Chondrocyte (in vitro differentiated cells): ENCODE results near the gene ZC3H18. TPM values are rescaled to one million over a fixed set of nuclear protein-coding genes. Genes with fewer than 3 reads are reported as not detected.

Experiments
- DNase-seq: peaks from one replicate; pipeline ENCODE4 v3.0.0; 2021; ENCODE audit warnings: mixed read lengths, low spot score
- H3K27ac Mint-ChIP-seq: one replicate; pipeline ENCODE4 v1.8.0; 2021; ENCODE audit warnings: mild to moderate bottlenecking, moderate library complexity, mixed read lengths; ENCODE audit not compliant: unreplicated experiment
- H3K27me3 Mint-ChIP-seq: 2 replicates; pipeline ENCODE4 v1.8.0; 2021; ENCODE audit warnings: low read depth, mixed read lengths
- H3K36me3 Mint-ChIP-seq: 2 replicates; pipeline ENCODE4 v1.8.0; 2021; ENCODE audit warnings: low read depth, mixed read lengths
- H3K4me1 Mint-ChIP-seq: 2 replicates; pipeline ENCODE4 v1.8.0; 2021; ENCODE audit warnings: low read depth, mild to moderate bottlenecking, mixed read lengths
- H3K4me3 Mint-ChIP-seq: one replicate; pipeline ENCODE4 v1.8.0; 2021; ENCODE audit warnings: mild to moderate bottlenecking, moderate library complexity, mixed read lengths; ENCODE audit not compliant: unreplicated experiment
- H3K9me3 Mint-ChIP-seq: 2 replicates; pipeline ENCODE4 v1.8.0; 2021; ENCODE audit warnings: low read depth, mixed read lengths
- total RNA-seq: library from RNA; stranded (reverse); gene quantifications from 3 replicates; pipeline ENCODE4 v1.2.1, GENCODE V29; 2021
- TF ChIP-seq, protein P1 (sequence below): fragments of 200-600 bp; sonication (generic); IDR thresholded peaks from 2 replicates; pipeline ENCODE4 v1.5.0; 2021; ENCODE audit warnings: antibody characterized with exemption, mild to moderate bottlenecking, moderate library complexity

The ZC3H18 gene
- total RNA-seq, 1 donor from 2014 or later: 36.7 TPM

DNA sequence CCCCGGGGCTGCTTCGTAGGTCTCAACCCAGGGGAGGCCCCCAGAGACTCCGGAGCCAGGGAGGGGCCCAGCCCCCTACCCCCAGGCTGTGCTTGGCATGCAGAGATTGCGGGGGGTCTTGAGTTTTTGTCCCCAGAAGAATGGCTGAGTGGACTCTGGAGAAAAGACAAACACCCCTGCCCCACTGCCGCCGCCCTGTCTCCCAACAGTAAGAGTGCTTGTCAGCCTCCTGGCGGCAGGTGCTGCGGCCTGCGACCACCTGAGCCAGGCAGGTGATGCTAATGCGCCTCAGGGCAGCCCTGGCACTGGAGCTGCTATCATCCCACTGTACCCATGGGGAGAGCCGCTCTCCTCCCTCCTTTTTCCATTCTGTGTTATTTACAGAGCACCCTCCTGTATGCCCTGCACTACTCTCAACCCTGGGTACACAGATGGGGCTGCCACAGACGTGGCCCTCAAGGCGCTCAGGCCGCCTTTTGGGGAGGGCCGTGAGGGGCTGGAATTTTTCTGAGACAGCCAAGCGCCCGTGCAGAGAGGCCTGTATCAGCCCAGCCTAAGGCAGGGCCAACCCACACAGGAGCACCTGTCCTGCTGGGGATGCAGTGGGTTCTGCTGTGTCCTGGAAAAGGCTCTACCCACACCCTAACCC, 65.6 kb downstream of the ZC3H18 start:
- H3K27ac Mint-ChIP-seq: no peak overlapping the region
- peaks cover 6% of the 10 kb centered on the region for H3K36me3 Mint-ChIP-seq
- no peaks in the 10 kb centered on the region for H3K9me3 Mint-ChIP-seq
- TF ChIP-seq, protein P1, sequence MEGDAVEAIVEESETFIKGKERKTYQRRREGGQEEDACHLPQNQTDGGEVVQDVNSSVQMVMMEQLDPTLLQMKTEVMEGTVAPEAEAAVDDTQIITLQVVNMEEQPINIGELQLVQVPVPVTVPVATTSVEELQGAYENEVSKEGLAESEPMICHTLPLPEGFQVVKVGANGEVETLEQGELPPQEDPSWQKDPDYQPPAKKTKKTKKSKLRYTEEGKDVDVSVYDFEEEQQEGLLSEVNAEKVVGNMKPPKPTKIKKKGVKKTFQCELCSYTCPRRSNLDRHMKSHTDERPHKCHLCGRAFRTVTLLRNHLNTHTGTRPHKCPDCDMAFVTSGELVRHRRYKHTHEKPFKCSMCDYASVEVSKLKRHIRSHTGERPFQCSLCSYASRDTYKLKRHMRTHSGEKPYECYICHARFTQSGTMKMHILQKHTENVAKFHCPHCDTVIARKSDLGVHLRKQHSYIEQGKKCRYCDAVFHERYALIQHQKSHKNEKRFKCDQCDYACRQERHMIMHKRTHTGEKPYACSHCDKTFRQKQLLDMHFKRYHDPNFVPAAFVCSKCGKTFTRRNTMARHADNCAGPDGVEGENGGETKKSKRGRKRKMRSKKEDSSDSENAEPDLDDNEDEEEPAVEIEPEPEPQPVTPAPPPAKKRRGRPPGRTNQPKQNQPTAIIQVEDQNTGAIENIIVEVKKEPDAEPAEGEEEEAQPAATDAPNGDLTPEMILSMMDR: no peak
- no peak overlapping the region for H3K4me3 Mint-ChIP-seq
- DNase-seq: no peak
- peaks cover 7% of the 10 kb centered on the region for H3K27me3 Mint-ChIP-seq
- H3K4me1 Mint-ChIP-seq: peaks cover 4% of the 10 kb centered on the region

DNA sequence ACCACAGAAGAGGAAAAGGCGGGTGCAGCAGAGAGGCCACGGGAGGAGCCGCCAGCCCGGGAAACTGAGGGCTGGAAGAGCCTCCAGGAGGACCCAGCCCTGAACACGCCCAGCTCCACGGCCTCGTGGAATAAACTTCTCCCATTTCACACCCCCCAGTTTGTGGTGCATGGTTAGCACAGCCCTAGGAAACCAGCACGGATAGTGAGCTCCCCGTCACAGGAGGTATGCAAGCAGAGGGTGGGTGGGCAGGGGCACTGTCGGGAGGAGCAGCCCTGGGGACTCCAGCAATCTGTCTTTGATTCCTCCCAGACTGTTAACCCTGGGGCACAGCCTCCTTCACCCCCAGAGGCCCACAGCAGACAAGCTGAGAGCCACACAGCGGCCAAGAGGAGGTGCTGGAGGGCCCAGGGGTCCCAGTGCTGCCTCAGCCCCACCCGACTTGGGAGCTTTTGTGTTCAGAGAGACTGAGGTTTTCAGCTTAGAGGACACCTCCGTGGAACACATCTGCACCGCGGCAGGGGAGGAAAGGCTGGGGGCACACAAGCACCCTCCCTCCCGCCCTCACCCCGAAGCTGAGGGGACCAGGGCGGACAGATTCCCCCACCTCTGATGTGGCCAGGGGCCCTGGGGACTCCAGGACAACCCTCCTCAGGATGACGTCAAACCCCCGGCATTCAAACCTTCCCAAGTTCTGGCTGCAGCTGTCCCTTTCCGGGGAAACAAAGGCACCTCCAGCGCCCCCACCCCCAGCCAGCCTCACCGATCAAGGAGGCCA, 66.5 kb downstream of the ZC3H18 start:
- Mint-ChIP-seq H3K9me3 (no peaks in the 10 kb centered on the region), H3K27ac (no peak overlapping the region), H3K36me3 (peaks cover 3% of the 10 kb centered on the region), H3K4me3 (no peak overlapping the region), H3K4me1 (peaks cover 4% of the 10 kb centered on the region), H3K27me3 (peaks cover 7% of the 10 kb centered on the region)
- no peak for DNase-seq
- TF ChIP-seq, protein P1: no peak

DNA sequence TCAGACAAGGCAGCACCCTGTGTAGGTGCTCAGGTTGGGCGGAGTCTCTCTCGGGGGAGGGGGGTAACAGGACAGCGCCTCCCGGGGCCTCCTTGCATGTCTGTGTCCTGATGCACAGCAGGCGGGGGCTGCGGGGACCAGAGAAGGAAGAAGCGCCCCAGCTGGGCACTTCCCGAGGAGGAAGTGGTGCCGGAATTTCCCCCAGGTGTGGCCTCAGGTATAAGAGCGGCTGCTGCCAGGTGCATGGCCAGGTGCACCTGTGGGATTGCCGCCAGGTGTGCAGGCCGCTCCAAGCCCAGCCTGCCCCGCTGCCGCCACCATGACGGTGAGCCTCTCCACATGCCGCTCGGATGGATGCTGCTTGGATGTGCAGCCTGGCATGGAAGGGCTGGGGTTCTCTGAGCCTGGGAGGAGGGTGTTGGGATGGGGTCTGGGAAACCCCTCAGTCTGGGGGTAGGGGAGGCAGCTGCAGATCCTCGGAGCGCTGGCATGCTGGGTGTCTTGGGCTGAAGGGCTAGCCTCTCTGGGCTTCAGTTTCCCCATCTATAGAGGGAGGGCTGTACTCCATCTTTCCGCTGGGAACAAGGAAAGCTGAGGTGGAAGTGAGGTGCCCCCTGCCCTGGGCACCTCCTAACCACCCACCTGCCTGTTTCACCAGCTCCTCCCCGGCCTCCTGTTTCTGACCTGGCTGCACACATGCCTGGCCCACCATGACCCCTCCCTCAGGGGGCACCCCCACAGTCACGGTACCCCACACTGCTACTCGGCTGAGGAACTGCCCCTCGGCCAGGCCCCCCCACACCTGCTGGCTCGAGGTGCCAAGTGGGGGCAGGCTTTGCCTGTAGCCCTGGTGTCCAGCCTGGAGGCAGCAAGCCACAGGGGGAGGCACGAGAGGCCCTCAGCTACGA, 68.4 kb downstream of the ZC3H18 start, which contains the start of gene IL17C:
IL17C (plus strand) TSS at position 250 of the 908 bp plus-strand sequence; CDS start at position 320, 70 bp downstream.
- H3K4me3 Mint-ChIP-seq: no peak within 1 kb of the TSS
- H3K27ac Mint-ChIP-seq: no peak within 1 kb of the TSS

DNA sequence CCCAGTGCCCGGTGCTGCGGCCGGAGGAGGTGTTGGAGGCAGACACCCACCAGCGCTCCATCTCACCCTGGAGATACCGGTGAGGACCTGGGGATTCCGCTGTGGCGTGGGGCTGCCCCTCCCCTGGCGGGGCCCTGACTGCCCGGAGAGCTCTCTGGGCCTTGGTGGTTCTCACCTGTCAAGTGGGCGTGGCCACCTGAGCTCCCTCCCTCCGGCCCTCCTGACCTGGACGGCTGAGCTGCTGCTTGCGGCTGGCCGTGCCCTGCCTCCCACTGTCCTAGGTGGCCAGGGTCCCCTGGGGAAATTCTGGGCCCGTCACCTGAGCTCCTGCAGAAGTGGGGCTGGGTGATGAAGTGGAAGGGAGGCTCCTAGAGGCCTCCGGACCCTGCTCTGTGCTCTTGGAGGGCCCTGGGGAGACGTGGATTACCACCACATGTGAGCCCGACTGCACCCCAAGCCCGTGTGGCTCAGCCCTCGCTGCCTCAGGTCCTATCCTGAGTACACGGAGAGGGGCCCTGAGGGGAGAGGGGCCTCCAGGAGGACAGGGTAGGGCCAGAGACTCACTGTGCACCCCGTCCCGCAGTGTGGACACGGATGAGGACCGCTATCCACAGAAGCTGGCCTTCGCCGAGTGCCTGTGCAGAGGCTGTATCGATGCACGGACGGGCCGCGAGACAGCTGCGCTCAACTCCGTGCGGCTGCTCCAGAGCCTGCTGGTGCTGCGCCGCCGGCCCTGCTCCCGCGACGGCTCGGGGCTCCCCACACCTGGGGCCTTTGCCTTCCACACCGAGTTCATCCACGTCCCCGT, 69.2 kb downstream of the ZC3H18 start:
- DNase-seq: no peak
- TF ChIP-seq, protein P1: no peak
- H3K9me3 Mint-ChIP-seq: no peaks in the 10 kb centered on the region
- no peak overlapping the region for H3K27ac Mint-ChIP-seq
- peaks cover 4% of the 10 kb centered on the region for H3K4me1 Mint-ChIP-seq
- no peaks in the 10 kb centered on the region for H3K36me3 Mint-ChIP-seq
- H3K27me3 Mint-ChIP-seq: peaks cover 7% of the 10 kb centered on the region
- H3K4me3 Mint-ChIP-seq: no peak overlapping the region

More for the DNA sequence above, 68.4 kb downstream of the ZC3H18 start, which contains the start of gene IL17C:
- no peak for DNase-seq
- Mint-ChIP-seq H3K27me3 (peaks cover 7% of the 10 kb centered on the region), H3K4me1 (peaks cover 4% of the 10 kb centered on the region), H3K36me3 (no peaks in the 10 kb centered on the region), H3K9me3 (no peaks in the 10 kb centered on the region)
- TF ChIP-seq, protein P1: no peak
